Uterus (tissue), 2 donors: ENCODE results near the gene ARHGAP29.

ENCODE experiments used
- POLR2A ChIP-seq, 2 donors: fragments of 450-650 bp; IDR thresholded peaks; one replicate each; pipeline ENCODE4 v1.6.1; 2016; ENCODE audit warnings: antibody characterized with exemption in 2 of 2, mild to moderate bottlenecking in 1 of 2, moderate library complexity in 1 of 2
- TF ChIP-seq, protein P1 (sequence below), 4 experiments: fragments of 200-600 bp in 2 of 4; fragments of 450-650 bp in 2 of 4; sonication (generic) in 2 of 4; IDR thresholded peaks; one replicate each; pipeline ENCODE4 v1.5.1; 2016 to 2019; ENCODE audit warnings: antibody characterized with exemption in 4 of 4, mild to moderate bottlenecking in 2 of 4, moderate library complexity in 1 of 4

- TF ChIP-seq, protein P1, sequence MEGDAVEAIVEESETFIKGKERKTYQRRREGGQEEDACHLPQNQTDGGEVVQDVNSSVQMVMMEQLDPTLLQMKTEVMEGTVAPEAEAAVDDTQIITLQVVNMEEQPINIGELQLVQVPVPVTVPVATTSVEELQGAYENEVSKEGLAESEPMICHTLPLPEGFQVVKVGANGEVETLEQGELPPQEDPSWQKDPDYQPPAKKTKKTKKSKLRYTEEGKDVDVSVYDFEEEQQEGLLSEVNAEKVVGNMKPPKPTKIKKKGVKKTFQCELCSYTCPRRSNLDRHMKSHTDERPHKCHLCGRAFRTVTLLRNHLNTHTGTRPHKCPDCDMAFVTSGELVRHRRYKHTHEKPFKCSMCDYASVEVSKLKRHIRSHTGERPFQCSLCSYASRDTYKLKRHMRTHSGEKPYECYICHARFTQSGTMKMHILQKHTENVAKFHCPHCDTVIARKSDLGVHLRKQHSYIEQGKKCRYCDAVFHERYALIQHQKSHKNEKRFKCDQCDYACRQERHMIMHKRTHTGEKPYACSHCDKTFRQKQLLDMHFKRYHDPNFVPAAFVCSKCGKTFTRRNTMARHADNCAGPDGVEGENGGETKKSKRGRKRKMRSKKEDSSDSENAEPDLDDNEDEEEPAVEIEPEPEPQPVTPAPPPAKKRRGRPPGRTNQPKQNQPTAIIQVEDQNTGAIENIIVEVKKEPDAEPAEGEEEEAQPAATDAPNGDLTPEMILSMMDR (IDR thresholded peaks at IDR 0.05) = no peak
- no peak for TF ChIP-seq POLR2A (IDR thresholded peaks at IDR 0.05)
Measured at GRCh38 chr1:94235189-94236012, 2.0 kb downstream of the ARHGAP29 start.
